GM21526 (cell line): Measurements from ENCODE around the gene ARHGEF26.
"Not testable (repeated sequence)": the region's sequence is repeated elsewhere in the genome, so short reads cannot be mapped to it uniquely, and the experiment has no call there.

Source experiments
- ATAC-seq: cut with Tn5 transposase; IDR thresholded peaks from one replicate; pipeline ENCODE4 v1.9.1; 2021; ENCODE audit warnings: moderate library complexity; ENCODE audit not compliant: unreplicated experiment, low FRiP score

The ARHGEF26 gene

GRCh38 chr3:154120961-154121700 is at the start of gene ARHGEF26:
Gene ARHGEF26, plus strand, starts transcription at chr3:154121390. Its CDS starts 603 bp downstream, at chr3:154121993.
- peak; percentile 74 for ATAC-seq

- no peak for ATAC-seq
Observed at GRCh38 chr3:154074966-154075365, 46.2 kb upstream of the ARHGEF26 start.

- no peak for ATAC-seq
Observed at GRCh38 chr3:154078672-154079071, 42.5 kb upstream of the ARHGEF26 start.

- no peak for ATAC-seq
Observed at GRCh38 chr3:154081305-154081704, 39.9 kb upstream of the ARHGEF26 start.

- no peak for ATAC-seq
Observed at GRCh38 chr3:154085071-154085470, 36.1 kb upstream of the ARHGEF26 start.

- no peak for ATAC-seq
Observed at GRCh38 chr3:154085799-154086198, 35.4 kb upstream of the ARHGEF26 start.

GRCh38 chr3:154086286-154086685 is 34.9 kb upstream of the ARHGEF26 start:
- ATAC-seq: no peak

- not testable (repeated sequence) for ATAC-seq
Observed at GRCh38 chr3:154087756-154088480, 33.3 kb upstream of the ARHGEF26 start.

- no peak for ATAC-seq
Observed at GRCh38 chr3:154089421-154090420, 31.5 kb upstream of the ARHGEF26 start.

GRCh38 chr3:154094051-154094450 is 27.1 kb upstream of the ARHGEF26 start:
- no peak for ATAC-seq

GRCh38 chr3:154095832-154096421 is 25.3 kb upstream of the ARHGEF26 start:
- ATAC-seq: no peak

- ATAC-seq: no peak
Observed at GRCh38 chr3:154098376-154098775, 22.8 kb upstream of the ARHGEF26 start.

- no peak for ATAC-seq
Observed at GRCh38 chr3:154100556-154100955, 20.6 kb upstream of the ARHGEF26 start.

- ATAC-seq: no peak
Observed at GRCh38 chr3:154101250-154101649, 19.9 kb upstream of the ARHGEF26 start.

GRCh38 chr3:154102225-154102624 is 19.0 kb upstream of the ARHGEF26 start:
- no peak for ATAC-seq

GRCh38 chr3:154105218-154105975 is 15.8 kb upstream of the ARHGEF26 start:
- no peak for ATAC-seq

GRCh38 chr3:154111365-154111935 is 9.7 kb upstream of the ARHGEF26 start:
- ATAC-seq: no peak

- no peak for ATAC-seq
Observed at GRCh38 chr3:154112146-154112852, 8.9 kb upstream of the ARHGEF26 start.

GRCh38 chr3:154113609-154114008 is 7.6 kb upstream of the ARHGEF26 start:
- ATAC-seq: no peak
